SK-N-SH treated with all-trans-retinoic acid at 6 μM for 48 hours (cell line): ENCODE data around the gene GTF2F2.

ENCODE experiments used
- BACH2 ChIP-seq: fragments of 250-450 bp; sonication (Bioruptor Pico); IDR thresholded peaks from 2 replicates; pipeline ENCODE4 v1.9.0; 2021; ENCODE audit warnings: mild to moderate bottlenecking, borderline replicate concordance
- CSDC2 ChIP-seq: fragments of 250-450 bp; sonication (Bioruptor Pico); IDR thresholded peaks from 2 replicates; pipeline ENCODE4 v1.5.0; 2020; ENCODE audit warnings: mild to moderate bottlenecking, moderate library complexity
- ESRRG ChIP-seq: fragments of 250-450 bp; sonication (Bioruptor Pico); IDR thresholded peaks from 2 replicates; pipeline ENCODE4 v1.6.1; 2021; ENCODE audit warnings: mild to moderate bottlenecking
- PATZ1 ChIP-seq: fragments of 250-450 bp; sonication (Bioruptor Pico); IDR thresholded peaks from 2 replicates; pipeline ENCODE4 v1.8.0; 2020; ENCODE audit warnings: mild to moderate bottlenecking, moderate library complexity, borderline replicate concordance
- POU6F1 ChIP-seq: fragments of 250-450 bp; sonication (Bioruptor Pico); IDR thresholded peaks from 2 replicates; pipeline ENCODE4 v1.8.0; 2021; ENCODE audit warnings: low read depth, mild to moderate bottlenecking, moderate library complexity, borderline replicate concordance
- PPARA ChIP-seq: fragments of 250-450 bp; sonication (Bioruptor Pico); IDR thresholded peaks from 2 replicates; pipeline ENCODE4 v1.5.0; 2020; ENCODE audit warnings: mild to moderate bottlenecking, borderline replicate concordance
- SNAI2 ChIP-seq: fragments of 250-450 bp; sonication (Bioruptor Pico); IDR thresholded peaks from 2 replicates; pipeline ENCODE4 v1.5.0; 2020; ENCODE audit warnings: mild to moderate bottlenecking, moderate library complexity
- ZC3H10 ChIP-seq: fragments of 250-450 bp; sonication (Bioruptor Pico); IDR thresholded peaks from 2 replicates; pipeline ENCODE4 v1.5.1; 2021; ENCODE audit warnings: mild to moderate bottlenecking, moderate library complexity
- ZFP3 ChIP-seq: fragments of 250-450 bp; sonication (Bioruptor Pico); IDR thresholded peaks from 2 replicates; pipeline ENCODE4 v1.5.0; 2020; ENCODE audit warnings: mild to moderate bottlenecking, moderate library complexity
- ZFP30 ChIP-seq: fragments of 450-650 bp; formaldehyde crosslinking; IDR thresholded peaks from 2 replicates; pipeline ENCODE4 v1.5.0; 2022; ENCODE audit warnings: mild to moderate bottlenecking, moderate library complexity
- ZNF8 ChIP-seq: fragments of 450-650 bp; formaldehyde crosslinking; IDR thresholded peaks from 2 replicates; pipeline ENCODE4 v1.5.0; 2020; ENCODE audit warnings: mild to moderate bottlenecking, moderate library complexity

GRCh38 chr13:45276913-45277312 lies 156.6 kb downstream of the GTF2F2 start:
- TF ChIP-seq ZFP30 (no peak), ESRRG (CRISPR knock-in tag) (no peak), ZNF8 (no peak), CSDC2 (CRISPR knock-in tag) (no peak), ZC3H10 (CRISPR knock-in tag) (no peak), ZFP3 (CRISPR knock-in tag) (no peak), POU6F1 (CRISPR knock-in tag) (no peak), BACH2 (no peak), SNAI2 (CRISPR knock-in tag) (no peak), PATZ1 (no peak), PPARA (no peak)
